IMR-90 (cell line): ENCODE measurements around the gene HLA-DOB. TPM values are rescaled to one million over a fixed set of nuclear protein-coding genes. Genes with fewer than 3 reads are reported as not detected.

ENCODE experiments used
- ATAC-seq: fragments of 200-7000 bp; cut with Tn5 transposase; 2 replicates; pipeline ENCODE4 v1.9.1; 2020; ENCODE audit warnings: low read depth, mild to moderate bottlenecking, moderate library complexity
- BruUV-seq: library from RNA; stranded (reverse); fragments of 400-500 nt; replicated peaks from 2 replicates; lab custom pipeline; 2021; lab: Mats Ljungman, UMichigan
- CTCF ChIA-PET: fragments of 300-600 bp; formaldehyde crosslinking; extraction: SDS; loops from one replicate; lab custom pipeline; 2021; ENCODE audit warnings: antibody characterized with exemption; lab: Yijun Ruan, JAX
- POLR2A ChIA-PET: fragments of 300-600 bp; sonication (Branson Sonifier 250); formaldehyde crosslinking; loops from one replicate; lab custom pipeline; 2022; ENCODE audit warnings: antibody characterized with exemption; ENCODE audit not compliant: unreplicated experiment; lab: Charles Lee
- DNase-seq: peaks from one replicate; pipeline ENCODE4 v3.0.0; 2013
- H2AFZ ChIP-seq: replicated peaks from 2 replicates; pipeline ENCODE3; 2013; ENCODE audit warnings: low read length, mild to moderate bottlenecking; ENCODE audit not compliant: poor library complexity
- H2AK5ac ChIP-seq: 2 replicates; pipeline ENCODE4 v1.6.1; 2013; ENCODE audit warnings: low read depth, low read length, inconsistent platforms
- H2AK9ac ChIP-seq: replicated peaks from 2 replicates; pipeline ENCODE3; 2013; ENCODE audit warnings: mild to moderate bottlenecking, low read depth, low read length, moderate library complexity; ENCODE audit not compliant: poor library complexity
- H2BK120ac ChIP-seq: 2 replicates; pipeline ENCODE4 v1.6.1; 2013; ENCODE audit warnings: low read depth, low read length, inconsistent platforms
- H2BK15ac ChIP-seq: 3 replicates; pipeline ENCODE4 v1.6.1; 2013; ENCODE audit warnings: low read depth, low read length, inconsistent platforms
- H2BK20ac ChIP-seq: 2 replicates; pipeline ENCODE4 v1.6.1; 2013; ENCODE audit warnings: low read depth, mild to moderate bottlenecking, inconsistent platforms, low read length, moderate library complexity
- H2BK5ac ChIP-seq: 2 replicates; pipeline ENCODE4 v1.6.1; 2013; ENCODE audit warnings: mild to moderate bottlenecking, low read depth, low read length, inconsistent platforms; ENCODE audit not compliant: poor library complexity, severe bottlenecking
- H3K14ac ChIP-seq: replicated peaks from 2 replicates; pipeline ENCODE4 v1.6.1; 2013; ENCODE audit warnings: low read depth, low read length, inconsistent platforms
- H3K18ac ChIP-seq: 2 replicates; pipeline ENCODE4 v1.6.1; 2013; ENCODE audit warnings: low read depth, low read length, control low read depth
- H3K23ac ChIP-seq: 2 replicates; pipeline ENCODE4 v1.6.1; 2013; ENCODE audit warnings: low read depth, low read length, inconsistent platforms
- H3K27ac ChIP-seq: 2 replicates; pipeline ENCODE4 v1.5.1; 2013; ENCODE audit warnings: mild to moderate bottlenecking, control low read depth, low read length; ENCODE audit not compliant: insufficient read depth
- H3K27me3 ChIP-seq: 2 replicates; pipeline ENCODE4 v1.6.1; 2013; ENCODE audit warnings: low read length; ENCODE audit not compliant: control insufficient read depth, insufficient read depth
- H3K36me3 ChIP-seq: 2 replicates; pipeline ENCODE4 v1.6.1; 2013; ENCODE audit warnings: low read length, mixed read lengths; ENCODE audit not compliant: control insufficient read depth, insufficient read depth
- H3K4ac ChIP-seq: 2 replicates; pipeline ENCODE4 v1.6.1; 2013; ENCODE audit warnings: low read depth, low read length, inconsistent platforms
- H3K4me1 ChIP-seq: 2 replicates; pipeline ENCODE4 v1.6.1; 2013; ENCODE audit warnings: low read length, mixed read lengths; ENCODE audit not compliant: control insufficient read depth, insufficient read depth
- H3K4me2 ChIP-seq: 2 replicates; pipeline ENCODE4 v1.6.1; 2013; ENCODE audit warnings: low read depth, mild to moderate bottlenecking, control low read depth, low read length, moderate library complexity
- H3K4me3 ChIP-seq: 2 replicates; pipeline ENCODE4 v1.5.1; 2013; ENCODE audit warnings: low read depth, mild to moderate bottlenecking, control low read depth, low read length, moderate library complexity; ENCODE audit not compliant: insufficient read depth
- H3K56ac ChIP-seq: 2 replicates; pipeline ENCODE4 v1.6.1; 2013; ENCODE audit warnings: low read length, inconsistent platforms; ENCODE audit not compliant: insufficient read depth; ENCODE audit errors: extremely low read depth
- H3K79me1 ChIP-seq, 2 experiments: 2 replicates each; pipeline ENCODE4 v1.6.1; 2013; ENCODE audit warnings: low read length in 2 of 2, inconsistent platforms in 1 of 2, low read depth in 1 of 2
- H3K9ac ChIP-seq: 2 replicates; pipeline ENCODE4 v1.6.1; 2013; ENCODE audit warnings: low read depth, low read length, control low read depth
- H3K9me1 ChIP-seq: 2 replicates; pipeline ENCODE4 v1.6.1; 2013; ENCODE audit warnings: low read length, inconsistent platforms; ENCODE audit not compliant: insufficient read depth
- H3K9me3 ChIP-seq: 2 replicates; pipeline ENCODE4 v1.6.1; 2013; ENCODE audit warnings: low read length; ENCODE audit not compliant: control insufficient read depth, insufficient read depth
- H4K20me1 ChIP-seq: 2 replicates; pipeline ENCODE4 v1.6.1; 2013; ENCODE audit warnings: low read length, inconsistent platforms; ENCODE audit not compliant: insufficient read depth
- H4K5ac ChIP-seq: 2 replicates; pipeline ENCODE4 v1.6.1; 2013; ENCODE audit warnings: mild to moderate bottlenecking, low read depth, low read length, control low read depth
- H4K8ac ChIP-seq, 2 experiments: 2 replicates each; pipeline ENCODE4 v1.6.1; 2013; ENCODE audit warnings: low read depth in 2 of 2, low read length in 2 of 2, control low read depth in 1 of 2, inconsistent platforms in 1 of 2
- H4K91ac ChIP-seq: 2 replicates; pipeline ENCODE4 v1.6.1; 2013; ENCODE audit warnings: low read depth, low read length, inconsistent platforms; ENCODE audit not compliant: insufficient read depth
- MAFK ChIP-seq: IDR thresholded peaks from 2 replicates; pipeline ENCODE4 v1.6.1; 2012; ENCODE audit warnings: low read depth, low read length, improper control_type of control experiment
- POLR2A ChIP-seq: IDR thresholded peaks from 2 replicates; pipeline ENCODE4 v1.6.1; 2012; ENCODE audit warnings: mild to moderate bottlenecking, low read depth, low read length
- RFX5 ChIP-seq: IDR thresholded peaks from 2 replicates; pipeline ENCODE4 v1.8.0; 2012; ENCODE audit warnings: low read depth, mild to moderate bottlenecking, low read length, moderate library complexity
- SMC3 ChIP-seq: fragments of 150-350 bp; IDR thresholded peaks from 2 replicates; pipeline ENCODE4 v1.6.1; 2016; ENCODE audit warnings: low read depth, mild to moderate bottlenecking, antibody characterized with exemption, low read length, moderate library complexity
- WGBS, 2 experiments: methylation state at CpG; one replicate each; pipeline versions ENCODE4 v1.1.5 to v1.1.7; 2013; ENCODE audit warnings: missing lambda C conversion rate in 2 of 2; ENCODE audit not compliant: insufficient read length in 1 of 2; ENCODE audit errors: extremely low coverage in 2 of 2; 5-methylcytosine and 5-hydroxymethylcytosine counted together
- dilution Hi-C: fragments of 300-500 bp; cut with HindIII; formaldehyde crosslinking; loops from one replicate; pipeline ENCODE4 v1.14.3; 2018; ENCODE audit warnings: low sequenced_read_pairs; ENCODE audit not compliant: unreplicated experiment
- in situ Hi-C: fragments of 300-500 bp; cut with MboI; formaldehyde crosslinking; loops from 3 replicates; pipeline ENCODE4 v1.14.3; 2019; ENCODE audit warnings: low sequenced_read_pairs, inconsistent platforms, mixed read lengths
- intact Hi-C: fragments of 100-400 bp; cut with micrococcal nuclease; formaldehyde crosslinking; loops from 2 replicates; pipeline ENCODE4 v1.10.0; 2022
- polyA plus RNA-seq, 3 experiments: library from polyadenylated mRNA; depleted of rRNA; stranded (reverse); fragments of >200 nt; gene quantifications; 2 replicates each; pipeline ENCODE4 v1.2.3, GENCODE V29; 2012; ENCODE audit warnings: low replicate concordance in 1 of 3
- total RNA-seq: library from RNA; depleted of rRNA; stranded (reverse); fragments of >200 nt; gene quantifications from 2 replicates; pipeline ENCODE4 v1.2.3, GENCODE V29; 2012
- TF ChIP-seq, protein P1 (sequence below): fragments of 150-350 bp; IDR thresholded peaks from 2 replicates; pipeline ENCODE4 v1.6.1; 2016; ENCODE audit warnings: low read depth, mild to moderate bottlenecking, low read length, moderate library complexity, borderline replicate concordance

Gene HLA-DOB
- total and polyA plus RNA-seq, 2 of the 4 experiments (the other 2 are of a cell fraction): 0.36 to 2.3 TPM

- Histone ChIP-seq H3K4ac (no peak overlapping the region), H3K56ac (no peak overlapping the region), H3K9ac (no peak overlapping the region), H3K79me1 (peaks cover 0 to 6% of the 10 kb centered on the region in 2 experiments; a peak in 1 of 4 replicates), H2BK15ac (no peak overlapping the region), H2BK120ac (no peak overlapping the region), H3K18ac (no peak overlapping the region), H3K9me1 (no peaks in the 10 kb centered on the region), H4K5ac (no peak overlapping the region), H2AK5ac (no peak overlapping the region), H4K91ac (no peak overlapping the region), H2AFZ (no peak overlapping the region), H3K9me3 (no peaks in the 10 kb centered on the region), H3K23ac (no peak overlapping the region), H3K4me3 (no peak overlapping the region), H3K27ac (no peak overlapping the region), H2BK20ac (no peak overlapping the region), H3K27me3 (no peaks in the 10 kb centered on the region), H3K4me1 (peaks cover 2% of the 10 kb centered on the region; the same call in 1 of the 2 replicates), H3K4me2 (no peak overlapping the region), H4K8ac (no peak overlapping the region), H4K20me1 (no peaks in the 10 kb centered on the region), H3K36me3 (no peaks in the 10 kb centered on the region; the same call in 1 of the 2 replicates), H2BK5ac (no peak overlapping the region), H2AK9ac (no peak overlapping the region), H3K14ac (no peak overlapping the region)
- CTCF ChIA-PET: interaction anchor here (1.5 to 2.4 kb wide), 2 partner anchors 10 to 19 kb away, joined by 6 to 8 read pairs; partner anchors contain the start of gene TAP2
- TF ChIP-seq, protein P1, sequence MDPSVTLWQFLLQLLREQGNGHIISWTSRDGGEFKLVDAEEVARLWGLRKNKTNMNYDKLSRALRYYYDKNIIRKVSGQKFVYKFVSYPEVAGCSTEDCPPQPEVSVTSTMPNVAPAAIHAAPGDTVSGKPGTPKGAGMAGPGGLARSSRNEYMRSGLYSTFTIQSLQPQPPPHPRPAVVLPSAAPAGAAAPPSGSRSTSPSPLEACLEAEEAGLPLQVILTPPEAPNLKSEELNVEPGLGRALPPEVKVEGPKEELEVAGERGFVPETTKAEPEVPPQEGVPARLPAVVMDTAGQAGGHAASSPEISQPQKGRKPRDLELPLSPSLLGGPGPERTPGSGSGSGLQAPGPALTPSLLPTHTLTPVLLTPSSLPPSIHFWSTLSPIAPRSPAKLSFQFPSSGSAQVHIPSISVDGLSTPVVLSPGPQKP: no peak
- TF ChIP-seq POLR2A (no peak), MAFK (peak; percentile 65), RFX5 (no peak), SMC3 (no peak)
- intact Hi-C loops (no loop called here), in situ Hi-C loops (no loop called here), dilution Hi-C loops (no loop called here)
- POLR2A ChIA-PET: interaction anchor here (1.5 kb wide), 1 partner anchor 10 kb away, joined by 3 read pairs; no protein-coding TSS in a partner anchor
- WGBS, 2 experiments: 86% methylated on average over 3 of the region's 5 CpGs; no CpG with 5 or more reads in 1 of the 2 experiments
- ATAC-seq (no peak), DNase-seq (no peak)
- BruUV-seq: no TSS peak
These were observed 41.4 kb upstream of the HLA-DOB start for GRCh38 chr6:32858194-32858593.
